Sigmoid colon (tissue), 4 donors: ENCODE results near the gene UBTD1.

Source experiments
- CTCF ChIP-seq, 4 experiments: fragments of 450-650 bp in 3 of 4; fragments of 200-600 bp in 1 of 4; IDR thresholded peaks; one replicate each; pipeline ENCODE4 v1.5.1; 2016 to 2019; ENCODE audit warnings: antibody characterized with exemption in 4 of 4, mild to moderate bottlenecking in 3 of 4, moderate library complexity in 2 of 4
- EP300 ChIP-seq, 4 donors: sonication (generic); formaldehyde crosslinking; IDR thresholded peaks; one replicate each; pipeline ENCODE4 v1.6.1; 2017; ENCODE audit warnings: antibody characterized with exemption in 4 of 4
- POLR2AphosphoS5 ChIP-seq, 4 donors: sonication (generic); formaldehyde crosslinking; IDR thresholded peaks; one replicate each; pipeline ENCODE4 v1.6.1; 2017; ENCODE audit warnings: antibody characterized with exemption in 4 of 4

DNA sequence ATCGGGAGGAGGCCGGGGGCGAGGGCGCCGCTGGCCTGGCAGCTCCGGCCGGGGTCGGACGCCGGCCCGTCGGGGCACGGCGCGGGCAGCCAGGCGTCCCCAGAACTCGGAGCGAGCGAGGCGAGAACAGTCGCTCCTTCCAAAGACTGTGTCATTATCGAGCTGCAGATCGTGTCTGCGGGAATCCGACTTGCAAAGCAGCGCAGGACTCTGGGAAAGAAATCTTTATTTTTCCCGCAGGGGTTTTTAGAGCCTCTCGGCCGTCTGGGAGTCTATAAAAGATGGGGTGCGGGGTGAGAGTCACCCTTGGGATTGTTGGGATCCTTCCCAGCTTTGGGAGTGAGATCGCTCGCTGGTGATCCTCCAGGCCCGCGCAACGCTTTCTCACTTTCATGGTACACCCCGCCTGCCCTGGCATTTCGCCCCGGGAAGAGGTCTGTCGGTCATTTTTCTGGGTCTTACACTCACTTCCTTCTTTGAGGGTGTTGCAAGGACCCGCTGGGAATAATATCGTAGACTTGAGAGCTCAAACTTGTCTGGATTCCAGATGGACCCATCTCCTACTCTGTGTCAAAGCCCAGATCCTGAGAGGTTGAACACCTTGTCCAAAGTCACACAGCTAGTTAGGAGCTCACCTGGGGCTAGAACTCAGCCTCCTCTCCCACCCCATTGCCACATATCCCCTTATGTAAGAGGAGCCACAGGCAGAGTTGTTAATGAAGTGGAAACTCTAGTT is 1.0 kb downstream of the UBTD1 start:
- no peak for TF ChIP-seq CTCF (IDR thresholded peaks at IDR 0.05)
- no peak for TF ChIP-seq EP300 (IDR thresholded peaks at IDR 0.05)
- TF ChIP-seq POLR2AphosphoS5 (IDR thresholded peaks at IDR 0.05), result peak in 1 of 4 donors; percentile 7
